ENCODE data around the gene CADPS.

Gene CADPS

GRCh38 chr3:62497156-62497555 lies 378.1 kb downstream of the CADPS start:
- no peaks in the 10 kb centered on the region for H3K27me3 ChIP-seq (ENCODE audit: insufficient read depth, low read length)
- no peak for TF ChIP-seq EZH2 (IDR thresholded peaks at IDR 0.05; ENCODE audit: borderline replicate concordance, low read length)
- no peak overlapping the region for H3K4me3 ChIP-seq (ENCODE audit: low read depth, low read length, poor library complexity, severe bottlenecking)
- H3K9me3 ChIP-seq (ENCODE audit: low read length) = no peaks in the 10 kb centered on the region
- no peak overlapping the region for H2AFZ ChIP-seq (ENCODE audit: low read length)
- no peaks in the 10 kb centered on the region for H3K79me2 ChIP-seq (ENCODE audit: insufficient read depth, low read length)
- no peaks in the 10 kb centered on the region for H3K9me2 ChIP-seq (ENCODE audit: low read depth, low read length)
- no peak overlapping the region for H3K27ac ChIP-seq (ENCODE audit: low read depth, low read length, poor library complexity, severe bottlenecking)
- no peaks in the 10 kb centered on the region for H4K20me1 ChIP-seq (ENCODE audit: insufficient read depth, low read length)
- H3K4me1 ChIP-seq (ENCODE audit: insufficient read depth, low read length, severe bottlenecking) = no peaks in the 10 kb centered on the region
- no peaks in the 10 kb centered on the region for H3K36me3 ChIP-seq (ENCODE audit: insufficient read depth, low read length)
- H3K4me2 ChIP-seq (ENCODE audit: low read length) = no peak overlapping the region
- H3F3A ChIP-seq (ENCODE audit: insufficient read depth, low read length) = no peaks in the 10 kb centered on the region
- no peak overlapping the region for H3K9ac ChIP-seq (ENCODE audit: low read length)

- Histone ChIP-seq H4K20me1 (ENCODE audit: insufficient read depth, low read length) (no peaks in the 10 kb centered on the region), H3K9ac (ENCODE audit: low read length) (no peak overlapping the region), H3K4me1 (ENCODE audit: insufficient read depth, low read length, severe bottlenecking) (no peaks in the 10 kb centered on the region), H3K4me2 (ENCODE audit: low read length) (no peak overlapping the region), H3K27me3 (ENCODE audit: insufficient read depth, low read length) (no peaks in the 10 kb centered on the region), H2AFZ (ENCODE audit: low read length) (no peak overlapping the region), H3K9me3 (ENCODE audit: low read length) (no peaks in the 10 kb centered on the region), H3K36me3 (ENCODE audit: insufficient read depth, low read length) (no peaks in the 10 kb centered on the region), H3K27ac (ENCODE audit: low read depth, low read length, poor library complexity, severe bottlenecking) (no peak overlapping the region), H3F3A (ENCODE audit: insufficient read depth, low read length) (no peaks in the 10 kb centered on the region), H3K4me3 (ENCODE audit: low read depth, low read length, poor library complexity, severe bottlenecking) (no peak overlapping the region), H3K79me2 (ENCODE audit: insufficient read depth, low read length) (no peaks in the 10 kb centered on the region), H3K9me2 (ENCODE audit: low read depth, low read length) (no peaks in the 10 kb centered on the region)
- TF ChIP-seq EZH2 (IDR thresholded peaks at IDR 0.05; ENCODE audit: borderline replicate concordance, low read length) (no peak), CTCF (IDR thresholded peaks at IDR 0.05; ENCODE audit: low read length) (no peak)
Observed at GRCh38 chr3:62496503-62496902, 378.7 kb downstream of the CADPS start.

- Histone ChIP-seq H3K9ac (ENCODE audit: low read length) (no peak overlapping the region), H3K9me3 (ENCODE audit: low read length) (no peaks in the 10 kb centered on the region), H3K4me1 (ENCODE audit: insufficient read depth, low read length, severe bottlenecking) (no peaks in the 10 kb centered on the region), H3K79me2 (ENCODE audit: insufficient read depth, low read length) (no peaks in the 10 kb centered on the region), H3K27ac (ENCODE audit: low read depth, low read length, poor library complexity, severe bottlenecking) (no peak overlapping the region), H3K4me3 (ENCODE audit: low read depth, low read length, poor library complexity, severe bottlenecking) (no peak overlapping the region), H3K27me3 (ENCODE audit: insufficient read depth, low read length) (no peaks in the 10 kb centered on the region), H2AFZ (ENCODE audit: low read length) (no peak overlapping the region), H3K36me3 (ENCODE audit: insufficient read depth, low read length) (no peaks in the 10 kb centered on the region), H3K9me2 (ENCODE audit: low read depth, low read length) (no peaks in the 10 kb centered on the region), H3F3A (ENCODE audit: insufficient read depth, low read length) (no peaks in the 10 kb centered on the region), H3K4me2 (ENCODE audit: low read length) (no peak overlapping the region), H4K20me1 (ENCODE audit: insufficient read depth, low read length) (no peaks in the 10 kb centered on the region)
- peak; percentile 49; the same call in 1 of the 2 replicates for TF ChIP-seq CTCF (IDR thresholded peaks at IDR 0.05; ENCODE audit: low read length)
- TF ChIP-seq EZH2 (IDR thresholded peaks at IDR 0.05; ENCODE audit: borderline replicate concordance, low read length) = no peak
Observed at GRCh38 chr3:62493109-62493801, 382.0 kb downstream of the CADPS start.

- TF ChIP-seq EZH2 (IDR thresholded peaks at IDR 0.05; ENCODE audit: borderline replicate concordance, low read length) (no peak), CTCF (IDR thresholded peaks at IDR 0.05; ENCODE audit: low read length) (no peak)
- H3F3A ChIP-seq (ENCODE audit: insufficient read depth, low read length) = no peaks in the 10 kb centered on the region
- no peaks in the 10 kb centered on the region for H3K9me2 ChIP-seq (ENCODE audit: low read depth, low read length)
- H3K27ac ChIP-seq (ENCODE audit: low read depth, low read length, poor library complexity, severe bottlenecking) = no peak overlapping the region
- H3K79me2 ChIP-seq (ENCODE audit: insufficient read depth, low read length) = no peaks in the 10 kb centered on the region
- no peak overlapping the region for H2AFZ ChIP-seq (ENCODE audit: low read length)
- no peaks in the 10 kb centered on the region for H3K27me3 ChIP-seq (ENCODE audit: insufficient read depth, low read length)
- H3K9me3 ChIP-seq (ENCODE audit: low read length) = no peaks in the 10 kb centered on the region
- H3K4me2 ChIP-seq (ENCODE audit: low read length) = no peak overlapping the region
- no peaks in the 10 kb centered on the region for H3K36me3 ChIP-seq (ENCODE audit: insufficient read depth, low read length)
- H3K9ac ChIP-seq (ENCODE audit: low read length) = no peak overlapping the region
- H3K4me1 ChIP-seq (ENCODE audit: insufficient read depth, low read length, severe bottlenecking) = no peaks in the 10 kb centered on the region
- no peaks in the 10 kb centered on the region for H4K20me1 ChIP-seq (ENCODE audit: insufficient read depth, low read length)
- H3K4me3 ChIP-seq (ENCODE audit: low read depth, low read length, poor library complexity, severe bottlenecking) = no peak overlapping the region
Observed at GRCh38 chr3:62482961-62483360, 392.3 kb downstream of the CADPS start.

Measured in OCI-LY1 (cell line).